GM19023 (cell line): ENCODE results near the gene SMARCA2.

Source experiments
- ATAC-seq: cut with Tn5 transposase; IDR thresholded peaks from one replicate; pipeline ENCODE4 v1.9.1; 2021; ENCODE audit warnings: mild to moderate bottlenecking, moderate library complexity; ENCODE audit not compliant: unreplicated experiment

The SMARCA2 gene

GRCh38 chr9:2086971-2087370, 71.8 kb downstream of the SMARCA2 start:
- ATAC-seq, result peak; percentile 72

GRCh38 chr9:2087500-2088313, 72.6 kb downstream of the SMARCA2 start:
- peak; percentile 71 for ATAC-seq

- ATAC-seq, result no peak
These were observed 78.9 kb downstream of the SMARCA2 start for GRCh38 chr9:2093920-2094597.

GRCh38 chr9:2096376-2096970, 81.3 kb downstream of the SMARCA2 start:
- ATAC-seq, result no peak

- ATAC-seq, result no peak
These were observed 91.5 kb downstream of the SMARCA2 start for GRCh38 chr9:2106666-2107065.

GRCh38 chr9:2107906-2108451, 92.8 kb downstream of the SMARCA2 start:
- no peak for ATAC-seq

- no peak for ATAC-seq
These were observed 94.0 kb downstream of the SMARCA2 start for GRCh38 chr9:2109069-2109650.

GRCh38 chr9:2110036-2110435, 94.9 kb downstream of the SMARCA2 start:
- no peak for ATAC-seq

- ATAC-seq, result no peak
These were observed 100.9 kb downstream of the SMARCA2 start for GRCh38 chr9:2116073-2116472.

- ATAC-seq, result no peak
These were observed 102.4 kb downstream of the SMARCA2 start for GRCh38 chr9:2117527-2117926.

GRCh38 chr9:2119566-2119965, 104.4 kb downstream of the SMARCA2 start:
- no peak for ATAC-seq

- no peak for ATAC-seq
These were observed 106.0 kb downstream of the SMARCA2 start for GRCh38 chr9:2120926-2121689.

GRCh38 chr9:2122299-2122698, 107.2 kb downstream of the SMARCA2 start:
- no peak for ATAC-seq

GRCh38 chr9:2125906-2126305, 110.8 kb downstream of the SMARCA2 start:
- peak; percentile 77 for ATAC-seq

- no peak for ATAC-seq
These were observed 111.2 kb downstream of the SMARCA2 start for GRCh38 chr9:2126331-2126803.

- no peak for ATAC-seq
These were observed 112.3 kb downstream of the SMARCA2 start for GRCh38 chr9:2127486-2127885.

GRCh38 chr9:2128141-2128540, 113.0 kb downstream of the SMARCA2 start:
- ATAC-seq, result no peak

- ATAC-seq, result no peak
These were observed 113.5 kb downstream of the SMARCA2 start for GRCh38 chr9:2128618-2129017.

GRCh38 chr9:2130941-2131340, 115.8 kb downstream of the SMARCA2 start:
- ATAC-seq, result no peak

- no peak for ATAC-seq
These were observed 117.4 kb downstream of the SMARCA2 start for GRCh38 chr9:2132484-2133082.
